A549 (cell line): Measurements from ENCODE around the gene HEXIM2. TPM values are rescaled to one million over a fixed set of nuclear protein-coding genes. Genes with fewer than 3 reads are reported as not detected.

Source experiments
- ATAC-seq, 2 experiments: fragments of 200-7000 bp in 1 of 2; fragments of >200 bp in 1 of 2; cut with Nextera tagmentation in 1 of 2; cut with Tn5 transposase in 1 of 2; 3 replicates each; pipeline versions ENCODE4 v1.8.0 to v1.9.1; 2018 to 2020; ENCODE audit warnings: mild to moderate bottlenecking in 1 of 2, moderate library complexity in 1 of 2
- CTCF ChIA-PET: fragments of 300-600 bp; sonication (Branson Sonifier 250); formaldehyde crosslinking; extraction: SDS; loops from one replicate; lab custom pipeline; 2021; ENCODE audit warnings: antibody characterized with exemption, inconsistent platforms; lab: Yijun Ruan, JAX
- POLR2A ChIA-PET: fragments of 350-600 bp; formaldehyde crosslinking; extraction: SDS; loops from one replicate; lab custom pipeline; 2021; ENCODE audit warnings: antibody characterized with exemption, inconsistent platforms; lab: Yijun Ruan, JAX
- DNase-seq, 2 experiments: peaks; one replicate each; pipeline versions ENCODE4 v3.0.0 to v3.0.0-alpha.2; 2011 to 2016; ENCODE audit warnings: low read depth in 1 of 2, low spot score in 1 of 2
- FAIRE-seq: peaks from 2 replicates; lab custom pipeline; 2011; peaks lifted over from hg19 to GRCh38; lab: Jason Lieb, UNC
- H3K27ac ChIP-seq, 2 experiments: fragments of >200 bp; sonication (Bioruptor Twin); formaldehyde crosslinking; 3 replicates each; pipeline ENCODE4 v1.5.1; 2016 to 2017
- H3K4me1 ChIP-seq: fragments of >200 bp; sonication (Bioruptor Twin); formaldehyde crosslinking; 3 replicates; pipeline ENCODE4 v1.6.1; 2016
- H3K4me2 ChIP-seq: fragments of >200 bp; sonication (Bioruptor Twin); formaldehyde crosslinking; 3 replicates; pipeline ENCODE4 v1.6.1; 2016
- H3K4me3 ChIP-seq: fragments of >200 bp; sonication (Bioruptor Twin); formaldehyde crosslinking; 3 replicates; pipeline ENCODE4 v1.5.1; 2016
- H3K9me3 ChIP-seq: fragments of >200 bp; sonication (Bioruptor Twin); formaldehyde crosslinking; 3 replicates; pipeline ENCODE4 v1.6.1; 2016
- BHLHE40 ChIP-seq: IDR thresholded peaks from 2 replicates; pipeline ENCODE4 v1.6.1; 2012; ENCODE audit warnings: low read depth, low read length, inconsistent platforms
- CEBPB ChIP-seq, 2 experiments: fragments of >200 bp in 1 of 2; sonication (Bioruptor Twin) in 1 of 2; formaldehyde crosslinking in 1 of 2; IDR thresholded peaks; 2 replicates each; pipeline ENCODE4 v1.6.1; 2012 to 2016
- CHD2 ChIP-seq: fragments of 150-350 bp; IDR thresholded peaks from 2 replicates; pipeline ENCODE4 v1.6.1; 2014; ENCODE audit warnings: low read length; ENCODE audit not compliant: partially characterized antibody
- CHD4 ChIP-seq: fragments of 200-600 bp; sonication (generic); IDR thresholded peaks from 2 replicates; pipeline ENCODE4 v1.6.1; 2016; ENCODE audit warnings: antibody characterized with exemption, mild to moderate bottlenecking, borderline replicate concordance
- EHMT2 ChIP-seq: fragments of 200-600 bp; sonication (generic); IDR thresholded peaks from 2 replicates; pipeline ENCODE4 v1.6.1; 2016; ENCODE audit warnings: antibody characterized with exemption, low read depth, mild to moderate bottlenecking, moderate library complexity
- ESRRA ChIP-seq: fragments of 150-350 bp; IDR thresholded peaks from 2 replicates; pipeline ENCODE4 v1.6.1; 2014; ENCODE audit warnings: mild to moderate bottlenecking, low read length, borderline replicate concordance
- FOSB ChIP-seq: fragments of 250-450 bp; sonication (Bioruptor Pico); IDR thresholded peaks from 2 replicates; pipeline ENCODE4 v1.5.0; 2020; ENCODE audit warnings: mild to moderate bottlenecking, moderate library complexity
- FOXS1 ChIP-seq: fragments of 250-450 bp; sonication (Bioruptor Pico); IDR thresholded peaks from 2 replicates; pipeline ENCODE4 v1.5.0; 2020; ENCODE audit warnings: mild to moderate bottlenecking, moderate library complexity
- GATA3 ChIP-seq: IDR thresholded peaks from 2 replicates; pipeline ENCODE4 v1.6.1; 2012; ENCODE audit warnings: borderline replicate concordance
- HDAC2 ChIP-seq: fragments of 200-600 bp; sonication (generic); IDR thresholded peaks from 2 replicates; pipeline ENCODE4 v1.6.1; 2016
- HEYL ChIP-seq: fragments of 250-450 bp; sonication (Bioruptor Pico); IDR thresholded peaks from 2 replicates; pipeline ENCODE4 v1.8.0; 2021; ENCODE audit warnings: mild to moderate bottlenecking, moderate library complexity
- HOXB13 ChIP-seq: fragments of 250-450 bp; sonication (Bioruptor Pico); IDR thresholded peaks from 2 replicates; pipeline ENCODE4 v1.5.0; 2020; ENCODE audit warnings: low read depth, mild to moderate bottlenecking, moderate library complexity
- JUN ChIP-seq, 2 experiments: fragments of >200 bp; sonication (Bioruptor Twin); formaldehyde crosslinking; IDR thresholded peaks; 2 replicates in 1 of 2; 3 replicates in 1 of 2; pipeline ENCODE4 v1.6.1; 2016 to 2017
- KDM1A ChIP-seq: fragments of 200-600 bp; sonication (generic); IDR thresholded peaks from 2 replicates; pipeline ENCODE4 v1.6.1; 2016; ENCODE audit warnings: low read depth, mild to moderate bottlenecking
- NFE2L2 ChIP-seq: fragments of 150-350 bp; conservative IDR thresholded peaks from 2 replicates; pipeline ENCODE4 v1.6.1; 2014; ENCODE audit warnings: low read length
- NPAS2 ChIP-seq: fragments of 250-450 bp; sonication (Bioruptor Pico); IDR thresholded peaks from 2 replicates; pipeline ENCODE4 v1.8.0; 2022; ENCODE audit warnings: mild to moderate bottlenecking, moderate library complexity, borderline replicate concordance
- POLR2A ChIP-seq: IDR thresholded peaks from 2 replicates; pipeline ENCODE4 v1.6.1; 2012; ENCODE audit warnings: mild to moderate bottlenecking, low read length
- POLR2AphosphoS2 ChIP-seq: conservative IDR thresholded peaks from 2 replicates; pipeline ENCODE4 v1.6.1; 2012; ENCODE audit warnings: low read length, improper control_type of control experiment, inconsistent platforms
- RNF2 ChIP-seq: fragments of 200-600 bp; sonication (generic); IDR thresholded peaks from 2 replicates; pipeline ENCODE4 v1.6.1; 2016; ENCODE audit warnings: low read depth, mild to moderate bottlenecking, antibody characterized with exemption, moderate library complexity, borderline replicate concordance
- SMC3 ChIP-seq: fragments of >200 bp; sonication (Bioruptor Twin); formaldehyde crosslinking; IDR thresholded peaks from 3 replicates; pipeline ENCODE4 v1.6.1; 2018; ENCODE audit warnings: inconsistent platforms
- ZC3H11A ChIP-seq: fragments of 450-650 bp; IDR thresholded peaks from 2 replicates; pipeline ENCODE4 v1.6.1; 2014; ENCODE audit warnings: antibody characterized with exemption, mild to moderate bottlenecking
- WGBS: methylation state at CpG from one replicate; pipeline ENCODE4 v1.1.6; 2017; ENCODE audit errors: missing lambda C conversion rate; 5-methylcytosine and 5-hydroxymethylcytosine counted together
- polyA plus RNA-seq, 4 experiments: library from polyadenylated mRNA; depleted of rRNA in 3 of 4; stranded (reverse); fragments of >200 nt; fragmentation: RNase III in 1 of 4; extraction: RNeasy Plus Mini Kit Qiagen cat#74134 plus additional on column Dnase treatment in 1 of 4; gene quantifications; 2 replicates in 3 of 4; 3 replicates in 1 of 4; pipeline ENCODE4 v1.2.3, GENCODE V29; 2011 to 2017
- TF ChIP-seq, protein P1 (sequence below): fragments of >200 bp; sonication (Bioruptor Twin); formaldehyde crosslinking; IDR thresholded peaks from 3 replicates; pipeline ENCODE4 v1.6.1; 2016
- TF ChIP-seq, protein P2 (sequence below): fragments of >200 bp; sonication (Bioruptor Twin); formaldehyde crosslinking; IDR thresholded peaks from 2 replicates; pipeline ENCODE4 v1.6.1; 2016
- TF ChIP-seq, protein P3 (sequence below): IDR thresholded peaks from 2 replicates; pipeline ENCODE4 v1.6.1; 2012
- TF ChIP-seq, protein P4 (sequence below): fragments of >200 bp; sonication (Bioruptor Twin); formaldehyde crosslinking; IDR thresholded peaks from 3 replicates; pipeline ENCODE4 v1.5.1; 2016

Gene HEXIM2
- polyA plus RNA-seq, 2 of the 4 experiments (the other 2 are of a cell fraction), result 15.5 to 23.1 TPM

DNA sequence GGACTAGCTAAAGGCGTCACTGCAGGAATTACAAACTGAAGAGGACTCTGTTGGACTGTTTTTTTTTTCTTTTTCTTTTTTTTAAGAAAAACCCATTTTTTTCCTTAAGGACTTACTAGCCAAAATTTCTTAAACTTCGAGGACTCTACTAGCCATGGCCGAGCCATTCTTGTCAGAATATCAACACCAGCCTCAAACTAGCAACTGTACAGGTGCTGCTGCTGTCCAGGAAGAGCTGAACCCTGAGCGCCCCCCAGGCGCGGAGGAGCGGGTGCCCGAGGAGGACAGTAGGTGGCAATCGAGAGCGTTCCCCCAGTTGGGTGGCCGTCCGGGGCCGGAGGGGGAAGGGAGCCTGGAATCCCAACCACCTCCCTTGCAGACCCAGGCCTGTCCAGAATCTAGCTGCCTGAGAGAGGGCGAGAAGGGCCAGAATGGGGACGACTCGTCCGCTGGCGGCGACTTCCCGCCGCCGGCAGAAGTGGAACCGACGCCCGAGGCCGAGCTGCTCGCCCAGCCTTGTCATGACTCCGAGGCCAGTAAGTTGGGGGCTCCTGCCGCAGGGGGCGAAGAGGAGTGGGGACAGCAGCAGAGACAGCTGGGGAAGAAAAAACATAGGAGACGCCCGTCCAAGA, 12.5 kb upstream of the HEXIM2 start (continued):
- TF ChIP-seq, protein P1, sequence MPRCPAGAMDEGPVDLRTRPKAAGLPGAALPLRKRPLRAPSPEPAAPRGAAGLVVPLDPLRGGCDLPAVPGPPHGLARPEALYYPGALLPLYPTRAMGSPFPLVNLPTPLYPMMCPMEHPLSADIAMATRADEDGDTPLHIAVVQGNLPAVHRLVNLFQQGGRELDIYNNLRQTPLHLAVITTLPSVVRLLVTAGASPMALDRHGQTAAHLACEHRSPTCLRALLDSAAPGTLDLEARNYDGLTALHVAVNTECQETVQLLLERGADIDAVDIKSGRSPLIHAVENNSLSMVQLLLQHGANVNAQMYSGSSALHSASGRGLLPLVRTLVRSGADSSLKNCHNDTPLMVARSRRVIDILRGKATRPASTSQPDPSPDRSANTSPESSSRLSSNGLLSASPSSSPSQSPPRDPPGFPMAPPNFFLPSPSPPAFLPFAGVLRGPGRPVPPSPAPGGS, result peak; percentile 42; the same call in 1 of the 3 replicates
- peak; percentile 54 for TF ChIP-seq CHD2
- TF ChIP-seq JUN (IDR thresholded peaks at IDR 0.05), result no peak; a peak in 2 of 5 replicates
- TF ChIP-seq NPAS2 (CRISPR knock-in tag), result no peak
- no peak; the same call in 1 of the 2 replicates for TF ChIP-seq HDAC2
- TF ChIP-seq POLR2AphosphoS2, result no peak
- TF ChIP-seq, protein P2, sequence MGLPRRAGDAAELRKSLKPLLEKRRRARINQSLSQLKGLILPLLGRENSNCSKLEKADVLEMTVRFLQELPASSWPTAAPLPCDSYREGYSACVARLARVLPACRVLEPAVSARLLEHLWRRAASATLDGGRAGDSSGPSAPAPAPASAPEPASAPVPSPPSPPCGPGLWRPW, result no peak
- peak; percentile 90 for TF ChIP-seq SMC3
- TF ChIP-seq CHD4, result no peak
- no peak for TF ChIP-seq NFE2L2
- no peak for TF ChIP-seq ESRRA
- no peak for TF ChIP-seq FOSB (CRISPR knock-in tag)
- TF ChIP-seq, protein P3, sequence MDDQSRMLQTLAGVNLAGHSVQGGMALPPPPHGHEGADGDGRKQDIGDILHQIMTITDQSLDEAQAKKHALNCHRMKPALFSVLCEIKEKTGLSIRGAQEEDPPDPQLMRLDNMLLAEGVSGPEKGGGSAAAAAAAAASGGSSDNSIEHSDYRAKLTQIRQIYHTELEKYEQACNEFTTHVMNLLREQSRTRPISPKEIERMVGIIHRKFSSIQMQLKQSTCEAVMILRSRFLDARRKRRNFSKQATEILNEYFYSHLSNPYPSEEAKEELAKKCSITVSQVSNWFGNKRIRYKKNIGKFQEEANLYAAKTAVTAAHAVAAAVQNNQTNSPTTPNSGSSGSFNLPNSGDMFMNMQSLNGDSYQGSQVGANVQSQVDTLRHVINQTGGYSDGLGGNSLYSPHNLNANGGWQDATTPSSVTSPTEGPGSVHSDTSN, result peak; percentile 34; the same call in 1 of the 2 replicates
- TF ChIP-seq HEYL, result no peak
- no peak for TF ChIP-seq FOXS1 (CRISPR knock-in tag)
- no peak for TF ChIP-seq EHMT2
- 0 out of 2 replicates have a peak, but pooled peaks have one; percentile 14 for TF ChIP-seq GATA3
- no peak for TF ChIP-seq CEBPB (IDR thresholded peaks at IDR 0.05)

DNA sequence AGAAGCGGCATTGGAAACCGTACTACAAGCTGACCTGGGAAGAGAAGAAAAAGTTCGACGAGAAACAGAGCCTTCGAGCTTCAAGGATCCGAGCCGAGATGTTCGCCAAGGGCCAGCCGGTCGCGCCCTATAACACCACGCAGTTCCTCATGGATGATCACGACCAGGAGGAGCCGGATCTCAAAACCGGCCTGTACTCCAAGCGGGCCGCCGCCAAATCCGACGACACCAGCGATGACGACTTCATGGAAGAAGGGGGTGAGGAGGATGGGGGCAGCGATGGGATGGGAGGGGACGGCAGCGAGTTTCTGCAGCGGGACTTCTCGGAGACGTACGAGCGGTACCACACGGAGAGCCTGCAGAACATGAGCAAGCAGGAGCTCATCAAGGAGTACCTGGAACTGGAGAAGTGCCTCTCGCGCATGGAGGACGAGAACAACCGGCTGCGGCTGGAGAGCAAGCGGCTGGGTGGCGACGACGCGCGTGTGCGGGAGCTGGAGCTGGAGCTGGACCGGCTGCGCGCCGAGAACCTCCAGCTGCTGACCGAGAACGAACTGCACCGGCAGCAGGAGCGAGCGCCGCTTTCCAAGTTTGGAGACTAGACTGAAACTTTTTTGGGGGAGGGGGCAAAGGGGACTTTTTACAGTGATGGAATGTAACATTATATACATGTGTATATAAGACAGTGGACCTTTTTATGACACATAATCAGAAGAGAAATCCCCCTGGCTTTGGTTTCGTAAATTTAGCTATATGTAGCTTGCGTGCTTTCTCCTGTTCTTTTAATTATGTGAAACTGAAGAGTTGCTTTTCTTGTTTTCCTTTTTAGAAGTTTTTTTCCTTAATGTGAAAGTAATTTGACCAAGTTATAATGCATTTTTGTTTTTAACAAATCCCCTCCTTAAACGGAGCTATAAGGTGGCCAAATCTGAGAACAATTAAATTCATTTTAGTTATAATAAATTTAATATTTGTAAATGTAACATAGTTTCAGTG, 11.7 kb upstream of the HEXIM2 start:
- Histone ChIP-seq H3K4me1 (peaks cover 28% of the 10 kb centered on the region), H3K4me2 (peak overlapping the region; percentile 73), H3K9me3 (no peaks in the 10 kb centered on the region), H3K4me3 (peak overlapping the region; percentile 74), H3K27ac (peak overlapping the region; percentile 92 to 94)
- CTCF ChIA-PET, result interaction anchor here (0.7 to 43.5 kb wide), 29 partner anchors 17 to 374 kb away, joined by 3 to 2147 read pairs (median 4); partner anchors contain the start of genes ACBD4, FMNL1, HEXIM2 and PLCD3
- TF ChIP-seq POLR2A, result peak; percentile 34; the same call in 1 of the 2 replicates
- TF ChIP-seq RNF2, result peak; percentile 58; the same call in 1 of the 2 replicates
- TF ChIP-seq ZC3H11A, result no peak
- TF ChIP-seq CHD4, result no peak
- peak in 1 of 2 experiments; percentile 53; a peak in 3 of 5 replicates for TF ChIP-seq JUN (IDR thresholded peaks at IDR 0.05)
- TF ChIP-seq, protein P1, result peak; percentile 19; the same call in 1 of the 3 replicates
- TF ChIP-seq, protein P4, sequence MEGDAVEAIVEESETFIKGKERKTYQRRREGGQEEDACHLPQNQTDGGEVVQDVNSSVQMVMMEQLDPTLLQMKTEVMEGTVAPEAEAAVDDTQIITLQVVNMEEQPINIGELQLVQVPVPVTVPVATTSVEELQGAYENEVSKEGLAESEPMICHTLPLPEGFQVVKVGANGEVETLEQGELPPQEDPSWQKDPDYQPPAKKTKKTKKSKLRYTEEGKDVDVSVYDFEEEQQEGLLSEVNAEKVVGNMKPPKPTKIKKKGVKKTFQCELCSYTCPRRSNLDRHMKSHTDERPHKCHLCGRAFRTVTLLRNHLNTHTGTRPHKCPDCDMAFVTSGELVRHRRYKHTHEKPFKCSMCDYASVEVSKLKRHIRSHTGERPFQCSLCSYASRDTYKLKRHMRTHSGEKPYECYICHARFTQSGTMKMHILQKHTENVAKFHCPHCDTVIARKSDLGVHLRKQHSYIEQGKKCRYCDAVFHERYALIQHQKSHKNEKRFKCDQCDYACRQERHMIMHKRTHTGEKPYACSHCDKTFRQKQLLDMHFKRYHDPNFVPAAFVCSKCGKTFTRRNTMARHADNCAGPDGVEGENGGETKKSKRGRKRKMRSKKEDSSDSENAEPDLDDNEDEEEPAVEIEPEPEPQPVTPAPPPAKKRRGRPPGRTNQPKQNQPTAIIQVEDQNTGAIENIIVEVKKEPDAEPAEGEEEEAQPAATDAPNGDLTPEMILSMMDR, result no peak
- no peak for TF ChIP-seq KDM1A
- TF ChIP-seq BHLHE40, result no peak
- TF ChIP-seq, protein P3, result peak; percentile 43; the same call in 1 of the 2 replicates
- TF ChIP-seq FOXS1 (CRISPR knock-in tag), result no peak
- TF ChIP-seq HOXB13, result no peak
- DNase-seq, result peak; percentile 35 to 72
- POLR2A ChIA-PET, result interaction anchor here (0.6 to 7.5 kb wide), 27 partner anchors 7 to 374 kb away, joined by 3 to 404 read pairs (median 15); partner anchors contain the start of genes ACBD4, FMNL1, HEXIM2 and MAP3K14
- peak in 1 of 2 experiments; percentile 4; a peak in 2 of 6 replicates for ATAC-seq
- 2% methylated on average over 56 of the region's 56 CpGs for WGBS
- FAIRE-seq, result no peak
